Psoas muscle (tissue), 8 donors: ENCODE results near the gene FANCC. TPM values are rescaled to one million over a fixed set of nuclear protein-coding genes. Genes with fewer than 3 reads are reported as not detected.
"Not testable (repeated sequence)": the region's sequence is repeated elsewhere in the genome, so short reads cannot be mapped to it uniquely, and the experiment has no call there.

ENCODE experiments used
- ATAC-seq, 4 donors: fragments of 200-7000 bp; cut with Tn5 transposase; one replicate each; pipeline ENCODE4 v1.9.1; 2020; ENCODE audit warnings: moderate library complexity in 3 of 4, mild to moderate bottlenecking in 2 of 4
- DNase-seq, 2 donors: peaks; one replicate each; pipeline ENCODE4 v3.0.0-alpha.2; 2020
- H3K27ac ChIP-seq: fragments of 200-600 bp; one replicate; pipeline ENCODE4 v1.8.0; 2022
- H3K27me3 ChIP-seq, 3 donors: fragments of 200-600 bp in 1 of 3; one replicate each; pipeline versions ENCODE4 v1.6.1 to v1.8.0; 2013 to 2022; ENCODE audit warnings: low read length in 2 of 3, mild to moderate bottlenecking in 2 of 3, moderate library complexity in 1 of 3; ENCODE audit not compliant: insufficient read depth in 3 of 3
- H3K36me3 ChIP-seq, 2 donors: fragments of 200-600 bp in 1 of 2; one replicate each; pipeline versions ENCODE4 v1.6.1 to v1.8.0; 2013 to 2022; ENCODE audit warnings: low read depth in 1 of 2, mild to moderate bottlenecking in 1 of 2, moderate library complexity in 1 of 2; ENCODE audit not compliant: insufficient read depth in 1 of 2
- H3K4me1 ChIP-seq: fragments of 200-600 bp; one replicate; pipeline ENCODE4 v1.8.0; 2022
- H3K4me3 ChIP-seq: fragments of 200-600 bp; one replicate; pipeline ENCODE4 v1.8.0; 2022; ENCODE audit warnings: mild to moderate bottlenecking
- H3K9me3 ChIP-seq: fragments of 200-600 bp; one replicate; pipeline ENCODE4 v1.8.0; 2022
- WGBS, 3 donors: extraction: QIAGEN DNeasy Blood & Tissue Kit; methylation state at CpG; one replicate each; pipeline versions ENCODE4 v1.1.6 to v1.1.7; 2013; 5-methylcytosine and 5-hydroxymethylcytosine counted together
- intact Hi-C, 2 donors: fragments of 100-400 bp; cut with DNase I; formaldehyde crosslinking; loops; one replicate each; pipeline versions ENCODE4 v1.11.0 to v1.14.2; 2022
- polyA plus RNA-seq, 3 donors: library from polyadenylated mRNA; stranded (reverse); fragments of 200-250 nt; gene quantifications; one replicate each; pipeline ENCODE4 v1.2.3, GENCODE V29; 2013
- total RNA-seq, 4 donors: library from RNA; stranded (reverse); fragmentation: NEBNext Ultra II Directional in 2 of 4; extraction: Animal tissue kit (Norgen Biotek cat#: 25700) in 2 of 4; gene quantifications; one replicate each; pipeline versions ENCODE4 v1.2.1 to v1.2.4, GENCODE V29; 2021 to 2023
- TF ChIP-seq, protein P1 (sequence below): fragments of 200-600 bp; IDR thresholded peaks from one replicate; pipeline ENCODE4 v1.8.0; 2022; ENCODE audit warnings: antibody characterized with exemption
- donor health status: healthy with polysubstance abuse.
- donor health status: DM: no; HTN: no; CAD: no; lungs with moderate emphysema.
- donor health status: Bipolar disorder and iron deficiency.
- donor health status: healthy.
- donor health status: DM: yes; HTN: yes; CAD: no.
- donor health status: DM: no; HTN: no; CAD: no.
- donor health status: DM: no; HTN: no; CAD: no.
- donor health status: DM: yes; HTN: yes; CAD: no.

FANCC gene
- total and polyA plus RNA-seq, 7 donors: 2.1 to 5.2 (median 3.6) TPM

DNA sequence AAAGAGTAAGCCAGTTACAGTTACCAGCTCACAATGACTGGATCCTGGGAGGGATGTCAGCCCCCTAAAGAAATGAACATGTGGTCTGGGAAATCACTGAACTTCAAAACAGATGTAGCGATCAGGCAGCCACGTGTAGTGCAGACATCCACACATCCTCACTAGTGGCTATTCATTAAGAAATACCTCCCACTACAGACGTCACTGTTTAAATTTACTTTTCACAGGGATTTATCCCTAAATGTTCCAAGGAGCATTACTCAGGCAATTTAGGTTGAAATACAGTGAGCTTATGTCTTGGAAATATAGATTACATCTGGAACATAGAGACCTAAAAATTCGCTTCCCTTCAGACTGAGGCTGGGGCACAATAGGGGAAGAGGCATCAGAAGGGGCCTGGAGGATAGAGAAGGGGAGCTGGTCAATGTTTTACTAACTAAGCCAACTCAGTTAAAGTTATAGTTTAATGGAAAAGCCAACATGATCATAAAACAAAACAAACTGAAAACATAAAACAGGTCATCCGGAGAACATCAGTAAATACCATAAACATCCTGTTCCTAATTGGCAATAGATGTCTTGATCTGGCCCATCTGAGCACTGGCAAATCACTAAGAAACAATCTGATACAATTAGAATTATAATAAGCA, 92.3 kb downstream of the FANCC start:
- ATAC-seq: no peak
- Histone ChIP-seq H3K27me3 (no peaks in the 10 kb centered on the region), H3K4me3 (no peak overlapping the region), H3K36me3 (peaks cover 0 to 3% of the 10 kb centered on the region in 2 donors), H3K27ac (no peak overlapping the region), H3K9me3 (no peaks in the 10 kb centered on the region), H3K4me1 (no peaks in the 10 kb centered on the region)
- WGBS, 3 donors: 69 to 75% (median 71%) methylated on average over 5 of the region's 5 CpGs
- DNase-seq: no peak
- intact Hi-C loops: no loop called here
- TF ChIP-seq, protein P1, sequence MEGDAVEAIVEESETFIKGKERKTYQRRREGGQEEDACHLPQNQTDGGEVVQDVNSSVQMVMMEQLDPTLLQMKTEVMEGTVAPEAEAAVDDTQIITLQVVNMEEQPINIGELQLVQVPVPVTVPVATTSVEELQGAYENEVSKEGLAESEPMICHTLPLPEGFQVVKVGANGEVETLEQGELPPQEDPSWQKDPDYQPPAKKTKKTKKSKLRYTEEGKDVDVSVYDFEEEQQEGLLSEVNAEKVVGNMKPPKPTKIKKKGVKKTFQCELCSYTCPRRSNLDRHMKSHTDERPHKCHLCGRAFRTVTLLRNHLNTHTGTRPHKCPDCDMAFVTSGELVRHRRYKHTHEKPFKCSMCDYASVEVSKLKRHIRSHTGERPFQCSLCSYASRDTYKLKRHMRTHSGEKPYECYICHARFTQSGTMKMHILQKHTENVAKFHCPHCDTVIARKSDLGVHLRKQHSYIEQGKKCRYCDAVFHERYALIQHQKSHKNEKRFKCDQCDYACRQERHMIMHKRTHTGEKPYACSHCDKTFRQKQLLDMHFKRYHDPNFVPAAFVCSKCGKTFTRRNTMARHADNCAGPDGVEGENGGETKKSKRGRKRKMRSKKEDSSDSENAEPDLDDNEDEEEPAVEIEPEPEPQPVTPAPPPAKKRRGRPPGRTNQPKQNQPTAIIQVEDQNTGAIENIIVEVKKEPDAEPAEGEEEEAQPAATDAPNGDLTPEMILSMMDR: no peak

GRCh38 chr9:95224376-95225019, 93.0 kb downstream of the FANCC start:
- intact Hi-C loops: no loop called here
- no peak overlapping the region for H3K27ac ChIP-seq
- WGBS, 3 donors: 90 to 95% (median 93%) methylated on average over 3 of the region's 3 CpGs
- no peaks in the 10 kb centered on the region for H3K36me3 ChIP-seq
- ATAC-seq: no peak
- H3K9me3 ChIP-seq: no peaks in the 10 kb centered on the region
- no peaks in the 10 kb centered on the region for H3K4me1 ChIP-seq
- TF ChIP-seq, protein P1: no peak
- no peak overlapping the region for H3K4me3 ChIP-seq
- no peaks in the 10 kb centered on the region for H3K27me3 ChIP-seq
- DNase-seq: no peak

DNA sequence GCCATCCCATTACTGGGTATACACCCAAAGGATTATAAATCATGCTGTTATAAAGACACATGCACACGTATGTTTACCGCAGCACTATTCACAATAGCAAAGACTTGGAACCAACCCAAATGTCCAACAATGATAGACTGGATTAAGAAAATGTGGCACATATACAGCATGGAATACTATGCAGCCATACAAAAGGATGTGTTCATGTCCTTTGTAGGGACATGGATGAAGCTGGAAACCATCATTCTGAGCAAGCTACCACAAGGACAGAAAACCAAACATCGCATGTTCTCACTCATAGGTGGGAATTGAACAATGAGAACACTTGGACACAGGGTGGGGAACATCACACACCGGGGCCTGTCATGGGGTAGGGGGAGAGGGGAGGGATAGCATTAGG, 97.2 kb downstream of the FANCC start:
- H3K4me1 ChIP-seq, H3K9me3 ChIP-seq, H3K4me3 ChIP-seq, H3K27me3 ChIP-seq, intact Hi-C loops, ATAC-seq, H3K27ac ChIP-seq, H3K36me3 ChIP-seq, DNase-seq: not testable (repeated sequence)
- WGBS, 3 donors: 75 to 100% (median 89%) methylated on average over 2 to 4 of the region's 4 CpGs

- ATAC-seq: no peak
- WGBS, 3 donors: 70 to 78% (median 76%) methylated on average over 4 of the region's 4 CpGs
- no peaks in the 10 kb centered on the region for H3K27me3 ChIP-seq
These were observed 98.7 kb downstream of the FANCC start for GRCh38 chr9:95218773-95219172.

DNA sequence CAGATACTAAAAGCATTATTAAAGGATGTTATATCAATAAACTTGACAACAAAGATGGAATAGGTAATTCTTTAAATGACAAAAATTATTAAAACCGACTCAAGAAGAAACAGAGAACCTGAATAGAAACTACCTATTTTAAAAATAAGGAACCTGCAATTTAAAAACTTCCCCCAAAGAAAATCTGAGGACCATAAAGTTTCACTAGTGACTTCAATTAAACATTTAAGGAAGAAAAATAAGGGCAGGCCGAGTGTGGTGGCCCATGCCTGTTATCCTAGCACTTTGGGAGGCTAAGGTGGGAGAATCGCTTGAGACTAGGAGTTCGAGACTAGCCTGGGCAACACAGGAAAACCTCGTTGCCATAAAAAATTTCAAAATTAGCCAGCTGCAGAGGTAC, 99.6 kb downstream of the FANCC start:
- DNase-seq (no peak), ATAC-seq (no peak)
- WGBS, 3 donors: 86 to 89% (median 87%) methylated on average over 5 of the region's 5 CpGs
- Histone ChIP-seq H3K36me3 (no peaks in the 10 kb centered on the region), H3K9me3 (no peaks in the 10 kb centered on the region), H3K4me1 (no peaks in the 10 kb centered on the region), H3K27me3 (no peaks in the 10 kb centered on the region), H3K4me3 (no peak overlapping the region), H3K27ac (no peak overlapping the region)
- TF ChIP-seq, protein P1: no peak
- intact Hi-C loops: no loop called here

More at GRCh38 chr9:95218773-95219172, 98.7 kb downstream of the FANCC start:
- H3K4me1 ChIP-seq: no peaks in the 10 kb centered on the region
- H3K9me3 ChIP-seq: no peaks in the 10 kb centered on the region
- no peak for DNase-seq
- intact Hi-C loops: no loop called here
- no peaks in the 10 kb centered on the region for H3K36me3 ChIP-seq
- TF ChIP-seq, protein P1: no peak
- no peak overlapping the region for H3K4me3 ChIP-seq
- no peak overlapping the region for H3K27ac ChIP-seq
